Measurements from ENCODE around the gene GNG11.

- TF ChIP-seq CTCF (conservative IDR thresholded peaks at IDR 0.05 in 1 of 2, IDR thresholded peaks at IDR 0.05 in 1 of 2; ENCODE audit: extremely low read depth in 1 of 2, insufficient read depth in 1 of 2, low read depth in 1 of 2, low read length in 2 of 2): no peak
- TF ChIP-seq EZH2 (IDR thresholded peaks at IDR 0.05; ENCODE audit: borderline replicate concordance, low read length): no peak
Measured at GRCh38 chr7:93937818-93938217, 16.3 kb downstream of the GNG11 start.
